Activated naive CD4-positive, alpha-beta T cell treated with Interleukin-2 at 50 U/mL for 16 hours (primary cell): Measurements from ENCODE around the gene ENO2.

Source experiments
- DNase-seq: peaks from one replicate; pipeline ENCODE4 v3.0.0-alpha.2; 2020

Gene ENO2

DNA sequence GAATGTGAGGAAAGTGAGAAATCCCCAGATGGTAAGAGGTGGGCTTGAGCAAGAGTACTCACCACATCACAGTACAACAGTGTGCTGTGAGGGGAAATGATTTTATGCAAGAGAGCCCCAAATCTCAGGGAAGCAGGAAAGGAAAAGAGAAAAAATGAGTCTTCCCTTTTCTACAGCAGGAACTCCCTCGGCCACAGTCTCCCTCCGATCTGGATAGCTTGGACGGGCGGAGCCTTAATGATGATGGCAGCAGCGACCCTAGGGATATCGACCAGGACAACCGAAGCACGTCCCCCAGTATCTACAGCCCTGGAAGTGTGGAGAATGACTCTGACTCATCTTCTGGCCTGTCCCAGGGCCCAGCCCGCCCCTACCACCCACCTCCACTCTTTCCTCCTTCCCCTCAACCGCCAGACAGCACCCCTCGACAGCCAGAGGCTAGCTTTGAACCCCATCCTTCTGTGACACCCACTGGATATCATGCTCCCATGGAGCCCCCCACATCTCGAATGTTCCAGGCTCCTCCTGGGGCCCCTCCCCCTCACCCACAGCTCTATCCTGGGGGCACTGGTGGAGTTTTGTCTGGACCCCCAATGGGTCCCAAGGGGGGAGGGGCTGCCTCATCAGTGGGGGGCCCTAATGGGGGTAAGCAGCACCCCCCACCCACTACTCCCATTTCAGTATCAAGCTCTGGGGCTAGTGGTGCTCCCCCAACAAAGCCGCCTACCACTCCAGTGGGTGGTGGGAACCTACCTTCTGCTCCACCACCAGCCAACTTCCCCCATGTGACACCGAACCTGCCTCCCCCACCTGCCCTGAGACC, 21.2 kb downstream of the ENO2 start:
- DNase-seq: no peak

DNA sequence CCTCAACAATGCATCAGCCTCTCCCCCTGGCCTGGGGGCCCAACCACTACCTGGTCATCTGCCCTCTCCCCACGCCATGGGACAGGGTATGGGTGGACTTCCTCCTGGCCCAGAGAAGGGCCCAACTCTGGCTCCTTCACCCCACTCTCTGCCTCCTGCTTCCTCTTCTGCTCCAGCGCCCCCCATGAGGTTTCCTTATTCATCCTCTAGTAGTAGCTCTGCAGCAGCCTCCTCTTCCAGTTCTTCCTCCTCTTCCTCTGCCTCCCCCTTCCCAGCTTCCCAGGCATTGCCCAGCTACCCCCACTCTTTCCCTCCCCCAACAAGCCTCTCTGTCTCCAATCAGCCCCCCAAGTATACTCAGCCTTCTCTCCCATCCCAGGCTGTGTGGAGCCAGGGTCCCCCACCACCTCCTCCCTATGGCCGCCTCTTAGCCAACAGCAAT, 21.8 kb downstream of the ENO2 start:
- no peak for DNase-seq

DNA sequence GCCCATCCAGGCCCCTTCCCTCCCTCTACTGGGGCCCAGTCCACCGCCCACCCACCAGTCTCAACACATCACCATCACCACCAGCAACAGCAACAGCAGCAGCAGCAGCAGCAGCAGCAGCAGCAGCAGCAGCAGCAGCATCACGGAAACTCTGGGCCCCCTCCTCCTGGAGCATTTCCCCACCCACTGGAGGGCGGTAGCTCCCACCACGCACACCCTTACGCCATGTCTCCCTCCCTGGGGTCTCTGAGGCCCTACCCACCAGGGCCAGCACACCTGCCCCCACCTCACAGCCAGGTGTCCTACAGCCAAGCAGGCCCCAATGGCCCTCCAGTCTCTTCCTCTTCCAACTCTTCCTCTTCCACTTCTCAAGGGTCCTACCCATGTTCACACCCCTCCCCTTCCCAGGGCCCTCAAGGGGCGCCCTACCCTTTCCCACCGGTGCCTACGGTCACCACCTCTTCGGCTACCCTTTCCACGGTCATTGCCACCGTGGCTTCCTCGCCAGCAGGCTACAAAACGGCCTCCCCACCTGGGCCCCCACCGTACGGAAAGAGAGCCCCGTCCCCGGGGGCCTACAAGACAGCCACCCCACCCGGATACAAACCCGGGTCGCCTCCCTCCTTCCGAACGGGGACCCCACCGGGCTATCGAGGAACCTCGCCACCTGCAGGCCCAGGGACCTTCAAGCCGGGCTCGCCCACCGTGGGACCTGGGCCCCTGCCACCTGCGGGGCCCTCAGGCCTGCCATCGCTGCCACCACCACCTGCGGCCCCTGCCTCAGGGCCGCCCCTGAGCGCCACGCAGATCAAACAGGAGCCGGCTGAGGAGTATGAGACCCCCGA, 22.5 kb downstream of the ENO2 start:
- DNase-seq: peak; percentile 64

DNA sequence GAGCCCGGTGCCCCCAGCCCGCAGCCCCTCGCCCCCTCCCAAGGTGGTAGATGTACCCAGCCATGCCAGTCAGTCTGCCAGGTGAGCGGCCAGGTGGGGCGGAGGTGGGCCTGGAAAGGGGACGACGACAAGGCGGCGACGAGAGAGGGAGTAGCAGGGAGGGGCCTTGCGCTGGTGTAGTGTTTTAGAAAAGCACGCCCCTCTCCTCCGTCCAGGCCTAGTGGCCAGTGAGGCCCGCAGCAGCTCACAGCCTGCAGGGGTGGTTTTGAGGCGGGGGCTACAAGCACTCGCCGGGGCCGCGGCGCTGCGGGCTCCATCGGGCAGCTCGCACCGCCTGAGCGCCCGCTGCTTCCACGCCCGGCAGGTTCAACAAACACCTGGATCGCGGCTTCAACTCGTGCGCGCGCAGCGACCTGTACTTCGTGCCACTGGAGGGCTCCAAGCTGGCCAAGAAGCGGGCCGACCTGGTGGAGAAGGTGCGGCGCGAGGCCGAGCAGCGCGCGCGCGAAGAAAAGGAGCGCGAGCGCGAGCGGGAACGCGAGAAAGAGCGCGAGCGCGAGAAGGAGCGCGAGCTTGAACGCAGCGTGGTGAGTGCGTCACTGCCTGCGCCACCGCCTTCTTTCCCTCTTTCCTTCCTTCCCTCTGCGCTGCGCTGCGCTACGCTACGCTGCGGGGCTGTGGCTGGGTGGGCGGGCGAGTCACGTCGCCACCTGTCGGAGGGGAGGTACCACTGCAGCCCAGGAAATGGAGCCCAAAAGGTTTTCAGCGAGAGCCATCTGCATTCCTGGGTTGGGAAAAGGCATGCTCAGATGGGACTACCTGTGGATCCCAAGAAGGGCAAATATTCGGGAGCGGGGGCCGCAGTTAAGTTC, 23.3 kb downstream of the ENO2 start:
- peak; percentile 93 for DNase-seq

DNA sequence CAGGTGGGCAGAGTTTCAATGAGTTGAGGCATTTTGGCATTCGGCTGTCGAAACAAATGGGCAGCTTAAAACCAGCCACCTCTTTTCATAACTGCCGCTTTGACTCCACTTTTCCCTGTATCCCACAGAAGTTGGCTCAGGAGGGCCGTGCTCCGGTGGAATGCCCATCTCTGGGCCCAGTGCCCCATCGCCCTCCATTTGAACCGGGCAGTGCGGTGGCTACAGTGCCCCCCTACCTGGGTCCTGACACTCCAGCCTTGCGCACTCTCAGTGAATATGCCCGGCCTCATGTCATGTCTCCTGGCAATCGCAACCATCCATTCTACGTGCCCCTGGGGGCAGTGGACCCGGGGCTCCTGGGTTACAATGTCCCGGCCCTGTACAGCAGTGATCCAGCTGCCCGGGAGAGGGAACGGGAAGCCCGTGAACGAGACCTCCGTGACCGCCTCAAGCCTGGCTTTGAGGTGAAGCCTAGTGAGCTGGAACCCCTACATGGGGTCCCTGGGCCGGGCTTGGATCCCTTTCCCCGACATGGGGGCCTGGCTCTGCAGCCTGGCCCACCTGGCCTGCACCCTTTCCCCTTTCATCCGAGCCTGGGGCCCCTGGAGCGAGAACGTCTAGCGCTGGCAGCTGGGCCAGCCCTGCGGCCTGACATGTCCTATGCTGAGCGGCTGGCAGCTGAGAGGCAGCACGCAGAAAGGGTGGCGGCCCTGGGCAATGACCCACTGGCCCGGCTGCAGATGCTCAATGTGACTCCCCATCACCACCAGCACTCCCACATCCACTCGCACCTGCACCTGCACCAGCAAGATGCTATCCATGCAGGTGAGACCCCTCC, 24.2 kb downstream of the ENO2 start:
- DNase-seq: no peak

DNA sequence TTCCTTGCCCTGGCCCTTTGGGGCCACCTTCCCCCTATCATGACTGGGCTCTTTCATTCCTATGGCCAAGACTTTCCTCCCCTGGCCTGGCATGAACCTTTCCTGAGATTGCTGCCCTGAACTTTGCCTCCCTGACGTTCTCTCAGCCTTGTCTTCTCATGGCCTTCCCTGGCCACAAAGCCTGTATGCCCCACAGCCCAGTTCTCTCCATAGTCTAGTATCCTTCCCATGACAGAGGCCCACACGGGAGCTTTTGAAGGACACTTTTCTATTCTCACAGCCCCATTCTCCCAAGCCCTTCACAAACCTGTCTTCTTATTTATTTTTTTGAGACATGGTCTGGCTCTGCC, 24.8 kb downstream of the ENO2 start:
- no peak for DNase-seq

DNA sequence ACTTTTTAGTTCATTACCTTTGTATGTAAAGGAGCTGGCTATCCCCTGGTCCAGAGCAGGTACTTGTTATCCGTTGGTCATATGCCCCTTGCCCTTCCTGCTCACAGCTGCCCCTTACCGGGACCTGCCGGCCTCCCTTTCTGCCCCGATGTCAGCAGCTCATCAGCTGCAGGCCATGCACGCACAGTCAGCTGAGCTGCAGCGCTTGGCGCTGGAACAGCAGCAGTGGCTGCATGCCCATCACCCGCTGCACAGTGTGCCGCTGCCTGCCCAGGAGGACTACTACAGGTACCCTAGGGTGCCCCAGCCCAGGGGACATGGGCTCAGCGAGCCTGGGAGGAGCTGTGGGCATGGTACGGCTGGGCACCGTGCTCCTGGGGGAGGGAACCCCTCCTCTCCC, 26.9 kb downstream of the ENO2 start:
- no peak for DNase-seq

DNA sequence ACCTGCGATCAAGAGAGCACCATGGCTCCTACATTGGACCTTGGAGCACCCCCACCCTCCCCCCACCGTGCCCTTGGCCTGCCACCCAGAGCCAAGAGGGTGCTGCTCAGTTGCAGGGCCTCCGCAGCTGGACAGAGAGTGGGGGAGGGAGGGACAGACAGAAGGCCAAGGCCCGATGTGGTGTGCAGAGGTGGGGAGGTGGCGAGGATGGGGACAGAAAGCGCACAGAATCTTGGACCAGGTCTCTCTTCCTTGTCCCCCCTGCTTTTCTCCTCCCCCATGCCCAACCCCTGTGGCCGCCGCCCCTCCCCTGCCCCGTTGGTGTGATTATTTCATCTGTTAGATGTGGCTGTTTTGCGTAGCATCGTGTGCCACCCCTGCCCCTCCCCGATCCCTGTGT, 27.4 kb downstream of the ENO2 start:
- no peak for DNase-seq

DNA sequence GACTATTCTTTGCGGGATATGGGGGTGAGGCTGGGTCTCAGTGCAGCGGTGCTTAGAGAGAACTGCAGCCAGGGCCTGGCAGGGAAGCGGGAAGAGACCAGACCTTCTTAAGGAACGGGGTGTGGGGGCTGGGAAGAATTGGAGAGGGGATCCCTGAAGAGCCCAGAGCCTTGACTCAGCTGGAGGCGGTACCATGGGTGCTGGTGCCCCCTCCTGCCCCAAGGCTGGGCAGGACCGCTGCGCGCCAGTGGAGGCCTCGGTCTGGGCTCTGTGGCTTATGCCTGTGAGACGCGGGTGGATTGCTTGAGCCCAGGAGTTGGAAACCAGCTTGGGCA, 27.9 kb downstream of the ENO2 start:
- DNase-seq: no peak

DNA sequence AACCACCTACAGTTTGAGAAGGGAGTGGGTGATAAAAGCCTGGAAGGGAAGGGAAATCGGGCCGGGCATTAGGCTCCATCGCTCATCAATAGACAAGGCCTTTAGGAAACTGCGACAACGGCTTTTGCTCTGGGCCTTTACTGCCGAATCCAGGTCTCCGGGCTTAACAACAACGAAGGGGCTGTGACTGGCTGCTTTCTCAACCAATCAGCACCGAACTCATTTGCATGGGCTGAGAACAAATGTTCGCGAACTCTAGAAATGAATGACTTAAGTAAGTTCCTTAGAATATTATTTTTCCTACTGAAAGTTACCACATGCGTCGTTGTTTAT, 29.0 kb downstream of the ENO2 start:
- DNase-seq: peak; percentile 80

DNA sequence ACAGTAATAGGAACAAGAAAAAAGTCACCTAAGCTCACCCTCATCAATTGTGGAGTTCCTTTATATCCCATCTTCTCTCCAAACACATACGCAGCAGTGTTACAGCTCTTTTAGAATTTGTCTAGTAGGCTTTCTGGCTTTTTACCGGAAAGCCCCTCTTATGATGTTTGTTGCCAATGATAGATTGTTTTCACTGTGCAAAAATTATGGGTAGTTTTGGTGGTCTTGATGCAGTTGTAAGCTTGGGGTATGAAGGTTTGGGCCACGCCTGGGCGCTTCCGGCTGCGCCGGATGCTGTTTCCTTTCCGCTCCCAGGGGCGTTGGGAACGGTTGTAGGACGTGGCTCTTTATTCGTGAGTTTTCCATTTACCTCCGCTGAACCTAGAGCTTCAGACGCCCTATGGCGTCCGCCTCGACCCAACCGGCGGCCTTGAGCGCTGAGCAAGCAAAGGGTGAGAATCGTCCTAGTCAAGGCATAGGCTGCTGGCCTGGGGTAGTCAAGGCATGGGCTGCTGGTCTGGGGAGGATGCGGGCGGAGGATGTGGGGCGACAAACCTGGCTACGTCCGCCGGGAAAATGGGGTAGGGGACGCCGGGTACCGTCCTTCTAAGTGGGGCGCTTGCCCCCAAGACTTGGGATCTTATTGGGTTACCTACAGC, 29.5 kb downstream of the ENO2 start, which contains the start of the genes C12orf57 and RNU7-1:
C12orf57 (plus strand) TSS at position 301 of the 659 bp plus-strand sequence; CDS start at position 401, 100 bp downstream.
RNU7-1 (plus strand) TSS at position 95 of the 659 bp plus-strand sequence.
- peak; percentile 81 for DNase-seq

DNA sequence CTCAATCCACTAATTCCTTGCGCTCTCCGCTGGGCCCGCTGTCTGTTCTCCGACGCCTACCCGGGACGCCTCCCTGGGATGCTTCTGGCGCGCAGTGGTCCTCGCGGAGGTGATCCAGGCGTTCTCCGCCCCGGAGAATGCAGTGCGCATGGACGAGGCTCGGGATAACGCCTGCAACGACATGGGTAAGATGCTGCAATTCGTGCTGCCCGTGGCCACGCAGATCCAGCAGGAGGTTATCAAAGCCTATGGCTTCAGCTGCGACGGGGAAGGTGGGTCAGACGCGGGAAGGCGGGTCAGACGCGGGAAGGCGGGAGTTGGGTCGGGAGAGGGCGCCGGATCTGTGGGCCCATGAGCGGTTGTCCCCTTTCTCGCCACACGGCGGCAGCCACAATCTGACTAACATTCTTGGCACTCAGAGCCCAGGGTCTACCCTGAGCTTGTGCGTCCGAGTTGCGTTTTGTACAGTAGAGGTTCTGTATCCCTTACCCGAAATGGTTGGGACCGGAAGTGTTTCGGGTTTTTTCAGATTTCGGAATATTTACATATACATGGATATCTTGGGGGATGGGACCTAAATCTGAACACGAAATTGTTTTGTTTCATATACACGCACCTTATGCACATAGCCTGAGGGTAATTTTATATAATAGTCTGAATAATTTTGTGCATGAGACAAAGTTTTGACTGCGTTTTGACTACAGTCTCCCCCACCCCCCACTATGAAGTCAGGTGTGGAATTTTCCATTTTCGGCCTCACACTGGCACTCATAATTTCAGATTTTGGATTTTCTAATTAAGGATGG, 30.2 kb downstream of the ENO2 start:
- DNase-seq: peak; percentile 87

DNA sequence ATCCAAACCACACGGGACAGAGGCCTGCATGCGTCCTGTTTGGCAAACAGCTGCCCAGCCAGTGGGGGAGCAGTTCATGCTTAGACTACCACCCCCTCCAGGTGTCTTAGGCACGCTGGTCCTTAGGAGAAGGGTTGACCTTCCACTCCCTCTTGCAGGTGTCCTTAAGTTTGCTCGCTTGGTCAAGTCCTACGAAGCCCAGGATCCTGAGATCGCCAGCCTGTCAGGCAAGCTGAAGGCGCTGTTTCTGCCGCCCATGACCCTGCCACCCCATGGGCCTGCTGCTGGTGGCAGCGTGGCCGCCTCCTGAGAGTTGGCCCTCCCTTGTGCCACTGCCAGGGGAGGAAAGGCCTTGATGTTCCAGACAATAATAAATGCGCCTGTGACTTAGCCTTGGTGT, 31.2 kb downstream of the ENO2 start:
- DNase-seq: no peak

DNA sequence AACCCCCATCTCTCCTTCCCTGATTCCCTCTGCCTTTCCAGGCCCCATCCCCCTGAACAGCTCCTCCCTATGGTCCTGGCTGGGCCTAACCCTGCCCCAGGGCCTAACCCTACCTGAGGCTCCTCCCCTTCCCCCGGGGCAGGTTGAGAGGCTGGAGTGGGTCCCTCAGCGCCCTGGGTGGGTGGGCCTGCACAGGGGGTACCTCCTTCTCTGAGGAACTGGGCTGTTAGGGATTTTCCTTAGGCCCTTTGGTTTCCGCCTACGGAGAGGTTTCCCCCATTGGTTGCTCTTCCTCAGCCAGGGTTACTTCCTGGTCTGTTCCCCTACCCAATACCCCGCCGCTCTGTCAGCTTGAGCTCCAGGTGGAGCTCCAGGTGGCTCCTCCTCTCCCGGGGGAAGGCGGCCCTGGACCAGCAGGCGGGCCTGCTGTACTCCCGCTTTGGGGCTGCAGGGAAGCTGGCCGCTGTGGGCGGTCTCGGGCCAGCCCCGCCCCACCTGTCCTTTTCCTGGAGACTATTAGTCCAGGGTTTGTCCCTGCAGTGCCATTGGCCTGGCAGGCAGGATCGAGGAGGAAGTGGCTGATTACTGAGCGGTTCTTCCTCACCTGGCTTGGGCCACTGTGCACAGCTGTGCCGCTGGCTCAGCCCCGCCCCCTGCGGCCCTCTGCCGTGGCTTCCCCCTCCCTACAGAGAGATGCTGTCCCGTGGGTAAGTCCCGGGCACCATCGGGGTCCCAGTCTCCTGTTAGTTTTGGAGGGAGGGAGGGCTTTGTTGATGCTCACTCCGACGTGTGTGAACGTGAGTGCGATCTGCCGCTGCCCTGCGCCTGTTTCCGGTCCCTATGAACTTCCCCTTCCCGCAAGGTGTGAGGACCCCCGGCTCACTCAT, 31.9 kb downstream of the ENO2 start:
- DNase-seq: peak; percentile 57

DNA sequence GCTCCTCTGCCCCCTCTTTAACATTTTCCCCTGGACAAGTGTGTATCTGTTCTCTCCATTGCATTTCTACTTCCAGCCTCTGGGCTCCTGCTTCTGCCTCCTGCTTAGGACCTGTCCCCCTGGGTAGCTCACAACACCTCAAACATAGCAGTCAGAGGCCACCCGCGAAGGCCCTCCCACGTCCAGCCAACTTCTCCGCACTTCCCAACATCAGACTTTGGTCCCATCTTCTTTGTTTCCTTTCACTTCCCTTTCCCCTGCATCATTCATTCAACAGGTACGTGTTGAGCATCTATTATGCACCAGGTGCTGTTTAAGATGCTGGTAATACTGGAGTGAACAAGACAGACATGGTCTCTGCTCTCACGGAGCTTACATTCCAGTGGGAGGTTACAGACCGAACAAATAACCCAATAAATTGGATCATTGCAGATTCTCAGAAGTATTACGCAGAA, 32.6 kb downstream of the ENO2 start:
- no peak for DNase-seq

DNA sequence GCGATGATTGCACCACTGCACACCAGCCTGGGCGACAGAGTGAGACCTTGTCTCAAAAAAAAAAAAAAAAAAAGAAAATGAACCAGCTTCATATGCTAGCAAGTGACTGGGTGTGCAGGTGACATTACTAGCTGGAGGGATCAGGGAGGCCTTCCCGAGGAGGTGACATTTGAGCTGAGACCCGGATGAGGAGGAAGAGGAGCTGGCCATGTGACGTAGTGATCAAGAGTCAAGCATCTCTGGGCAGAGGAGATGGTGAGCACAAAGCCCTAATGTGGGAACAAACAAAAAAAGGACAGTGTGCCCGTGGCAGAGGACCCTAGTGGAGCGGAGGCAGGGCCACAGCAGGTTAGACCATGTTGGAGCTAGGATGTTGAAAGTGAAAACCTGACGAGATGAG, 33.2 kb downstream of the ENO2 start:
- no peak for DNase-seq

DNA sequence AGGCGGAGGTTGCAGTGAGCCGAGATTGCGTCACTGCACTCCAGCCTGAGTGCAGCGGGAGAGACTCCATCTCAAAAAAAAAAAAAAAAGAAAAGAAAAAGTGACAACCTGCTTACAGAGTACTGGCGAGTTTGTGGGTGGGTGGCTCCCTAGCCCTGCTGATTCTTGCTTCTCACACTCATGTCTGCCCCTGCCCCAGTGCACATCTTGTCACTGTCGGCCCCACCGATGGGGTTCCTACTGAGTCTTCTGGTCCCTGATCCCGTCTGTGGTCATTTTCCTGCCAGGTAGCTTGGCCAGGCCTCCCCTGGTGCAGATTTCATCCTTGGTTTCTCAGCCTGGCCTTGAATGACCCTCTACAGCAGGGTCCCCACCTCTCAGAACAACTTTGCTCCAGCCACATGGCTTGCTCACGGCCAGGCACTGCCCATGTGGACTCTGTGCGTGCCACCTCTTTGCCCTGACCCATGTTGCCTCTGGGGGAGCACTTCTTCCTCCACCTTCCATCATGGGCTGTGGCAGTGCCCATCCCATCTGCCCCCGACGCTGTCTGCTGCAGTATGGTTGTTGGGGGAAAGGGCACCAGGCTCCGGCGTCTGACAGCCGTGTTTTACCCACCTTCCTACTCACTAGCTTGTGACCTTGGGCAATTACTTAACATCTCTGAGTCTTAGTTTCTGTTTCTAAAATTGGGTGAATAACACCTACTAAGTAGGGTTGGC, 34.7 kb downstream of the ENO2 start:
- DNase-seq: no peak

DNA sequence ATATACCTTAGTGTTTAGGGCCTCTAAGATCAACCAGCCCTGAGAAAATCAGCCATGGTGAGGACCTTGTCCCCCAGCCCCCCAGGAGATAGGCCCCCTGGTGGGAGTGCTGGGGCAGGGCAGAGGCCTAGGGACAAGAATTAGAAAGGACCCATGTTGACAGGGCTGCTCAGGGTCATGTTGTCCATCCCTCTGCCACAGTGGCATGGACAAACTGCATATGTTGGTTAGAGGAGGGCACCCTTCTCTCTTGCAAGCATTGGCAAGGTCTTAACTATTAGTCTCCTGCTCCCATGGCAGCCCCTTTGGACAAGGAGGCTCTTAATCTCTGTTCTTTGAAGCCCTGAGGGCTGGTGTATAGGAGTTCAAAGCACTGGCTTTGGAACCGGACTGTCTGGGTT, 36.0 kb downstream of the ENO2 start:
- peak; percentile 41 for DNase-seq
